ENCODE results near the gene LRRC4C. TPM values are rescaled to one million over a fixed set of nuclear protein-coding genes. Genes with fewer than 3 reads are reported as not detected.

LRRC4C gene
- total RNA-seq, 2 experiments from 2014 or later = not detected

DNA sequence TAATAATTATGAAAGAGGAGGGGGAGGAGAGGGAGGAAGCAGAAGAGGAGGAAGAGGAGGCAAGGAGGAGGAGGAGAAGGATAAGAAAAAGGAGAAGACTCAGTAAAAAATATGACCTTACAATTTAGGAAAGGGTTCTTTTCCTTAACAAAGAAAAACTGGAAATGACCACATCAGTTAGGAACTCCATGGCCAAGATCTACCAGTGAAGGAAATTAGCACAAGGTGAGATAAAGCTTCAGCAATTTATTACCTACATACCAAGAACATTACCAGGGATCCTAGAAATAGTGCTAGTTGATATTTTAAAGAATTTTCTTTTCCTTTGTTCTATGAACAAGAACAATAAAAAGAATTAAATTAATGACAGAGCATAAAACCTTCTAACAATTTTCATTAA, 172.7 kb downstream of the LRRC4C start:
- DNase-seq (no peak), ATAC-seq (ENCODE audit: poor library complexity) (no peak)
- H3K9me3 Mint-ChIP-seq = peaks cover 4% of the 10 kb centered on the region
- H3K27ac Mint-ChIP-seq = no peak overlapping the region
- no peaks in the 10 kb centered on the region for H3K36me3 Mint-ChIP-seq (ENCODE audit: low read depth)
- Histone ChIP-seq H3K4me3 (ENCODE audit: low read length) (no peak overlapping the region), H3K4me1 (ENCODE audit: insufficient read depth, low read length) (no peaks in the 10 kb centered on the region), H3K36me3 (ENCODE audit: insufficient read depth, low read length) (no peaks in the 10 kb centered on the region), H3K27me3 (ENCODE audit: control insufficient read depth in 1 of 2, insufficient read depth in 2 of 2, low read length in 2 of 2) (no peaks in the 10 kb centered on the region), H3K27ac (ENCODE audit: low read depth in 1 of 2, low read length in 2 of 2) (no peak overlapping the region), H3K9me3 (ENCODE audit: control insufficient read depth in 1 of 2, insufficient read depth in 1 of 2, low read length in 2 of 2) (no peaks in the 10 kb centered on the region)
- no peaks in the 10 kb centered on the region for H3K4me1 Mint-ChIP-seq (ENCODE audit: low read depth)
- intact Hi-C loops (cut with DNase I, micrococcal nuclease) = no loop called here
- no peak overlapping the region for H3K4me3 Mint-ChIP-seq
- ChIA-PET CTCF (no interaction called here), POLR2A (no interaction called here)
- no peaks in the 10 kb centered on the region for H3K27me3 Mint-ChIP-seq
- TF ChIP-seq, protein P1, sequence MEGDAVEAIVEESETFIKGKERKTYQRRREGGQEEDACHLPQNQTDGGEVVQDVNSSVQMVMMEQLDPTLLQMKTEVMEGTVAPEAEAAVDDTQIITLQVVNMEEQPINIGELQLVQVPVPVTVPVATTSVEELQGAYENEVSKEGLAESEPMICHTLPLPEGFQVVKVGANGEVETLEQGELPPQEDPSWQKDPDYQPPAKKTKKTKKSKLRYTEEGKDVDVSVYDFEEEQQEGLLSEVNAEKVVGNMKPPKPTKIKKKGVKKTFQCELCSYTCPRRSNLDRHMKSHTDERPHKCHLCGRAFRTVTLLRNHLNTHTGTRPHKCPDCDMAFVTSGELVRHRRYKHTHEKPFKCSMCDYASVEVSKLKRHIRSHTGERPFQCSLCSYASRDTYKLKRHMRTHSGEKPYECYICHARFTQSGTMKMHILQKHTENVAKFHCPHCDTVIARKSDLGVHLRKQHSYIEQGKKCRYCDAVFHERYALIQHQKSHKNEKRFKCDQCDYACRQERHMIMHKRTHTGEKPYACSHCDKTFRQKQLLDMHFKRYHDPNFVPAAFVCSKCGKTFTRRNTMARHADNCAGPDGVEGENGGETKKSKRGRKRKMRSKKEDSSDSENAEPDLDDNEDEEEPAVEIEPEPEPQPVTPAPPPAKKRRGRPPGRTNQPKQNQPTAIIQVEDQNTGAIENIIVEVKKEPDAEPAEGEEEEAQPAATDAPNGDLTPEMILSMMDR (IDR thresholded peaks at IDR 0.05) = no peak

DNA sequence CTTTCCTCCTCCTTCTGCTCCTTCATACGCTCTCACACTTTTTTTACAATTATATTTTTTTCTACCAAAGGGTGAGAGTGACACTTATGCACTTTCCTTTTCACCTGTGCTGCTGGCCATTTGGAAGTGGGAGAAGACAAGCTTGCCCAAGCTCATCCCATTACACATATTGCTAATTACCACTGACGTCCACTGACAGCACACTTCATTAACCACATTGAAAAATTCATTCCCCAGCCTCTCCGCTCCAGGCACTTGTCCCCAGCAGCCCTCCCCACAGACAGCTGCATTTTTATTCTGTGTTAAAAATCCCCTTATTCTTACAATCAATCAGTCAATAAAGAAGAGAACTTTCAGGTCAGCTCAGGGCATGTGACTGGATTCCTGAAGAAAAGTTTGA, 175.1 kb downstream of the LRRC4C start:
- ChIA-PET POLR2A (no interaction called here), CTCF (no interaction called here)
- Mint-ChIP-seq H3K36me3 (ENCODE audit: low read depth) (no peaks in the 10 kb centered on the region), H3K4me1 (ENCODE audit: low read depth) (no peaks in the 10 kb centered on the region), H3K9me3 (peaks cover 6% of the 10 kb centered on the region), H3K4me3 (no peak overlapping the region), H3K27ac (no peak overlapping the region), H3K27me3 (no peaks in the 10 kb centered on the region)
- DNase-seq (no peak), ATAC-seq (ENCODE audit: poor library complexity) (no peak)
- no peak overlapping the region for H3K27ac ChIP-seq (ENCODE audit: low read depth in 1 of 2, low read length in 2 of 2)
- no peaks in the 10 kb centered on the region for H3K4me1 ChIP-seq (ENCODE audit: insufficient read depth, low read length)
- H3K9me3 ChIP-seq (ENCODE audit: control insufficient read depth in 1 of 2, insufficient read depth in 1 of 2, low read length in 2 of 2) = no peaks in the 10 kb centered on the region
- TF ChIP-seq, protein P1 (IDR thresholded peaks at IDR 0.05) = no peak
- no peaks in the 10 kb centered on the region for H3K27me3 ChIP-seq (ENCODE audit: control insufficient read depth in 1 of 2, insufficient read depth in 2 of 2, low read length in 2 of 2)
- no peak overlapping the region for H3K4me3 ChIP-seq (ENCODE audit: low read length)
- no peaks in the 10 kb centered on the region for H3K36me3 ChIP-seq (ENCODE audit: insufficient read depth, low read length)
- intact Hi-C loops (cut with DNase I, micrococcal nuclease) = no loop called here

DNA sequence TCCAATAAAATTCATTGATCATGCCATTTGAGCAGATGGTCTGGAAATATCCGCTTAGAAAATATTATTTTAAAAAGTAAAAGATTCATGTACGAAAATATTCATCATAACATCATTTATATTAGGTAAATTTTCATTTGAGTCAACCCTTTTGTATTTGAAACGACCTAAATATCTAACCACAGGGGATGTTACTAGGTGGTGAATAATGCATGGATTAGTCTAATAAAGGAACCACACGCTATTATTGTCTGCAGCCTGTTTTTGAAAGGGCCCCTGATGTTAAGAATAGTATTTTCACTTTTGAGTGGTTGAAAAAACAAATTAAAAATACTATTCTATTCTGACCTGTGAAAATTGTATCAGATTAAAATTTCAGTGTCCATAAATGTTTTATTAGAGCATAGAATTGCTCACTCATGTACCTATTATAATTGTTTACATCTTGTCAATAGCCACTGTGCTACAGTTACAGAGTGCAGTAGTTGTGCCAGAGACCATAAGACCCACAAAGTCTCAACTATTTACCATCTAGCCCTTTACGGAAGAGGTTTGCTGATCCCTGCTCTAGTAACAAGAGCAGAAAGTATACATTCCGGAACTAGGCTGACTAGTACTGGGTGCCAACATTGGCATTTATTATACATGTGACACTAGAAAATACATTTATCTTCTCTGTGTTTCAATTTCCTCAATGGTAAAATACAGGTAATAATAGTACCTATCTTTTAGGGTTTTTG, 176.1 kb downstream of the LRRC4C start:
- no peak for DNase-seq
- no peaks in the 10 kb centered on the region for H3K27me3 Mint-ChIP-seq
- ChIA-PET CTCF (no interaction called here), POLR2A (no interaction called here)
- H3K27ac ChIP-seq (ENCODE audit: low read depth in 1 of 2, low read length in 2 of 2) = no peak overlapping the region
- H3K36me3 ChIP-seq (ENCODE audit: insufficient read depth, low read length) = no peaks in the 10 kb centered on the region
- H3K9me3 Mint-ChIP-seq = peaks cover 6% of the 10 kb centered on the region
- no peaks in the 10 kb centered on the region for H3K4me1 ChIP-seq (ENCODE audit: insufficient read depth, low read length)
- TF ChIP-seq, protein P1 (IDR thresholded peaks at IDR 0.05) = no peak
- no peak overlapping the region for H3K27ac Mint-ChIP-seq
- no peak overlapping the region for H3K4me3 ChIP-seq (ENCODE audit: low read length)
- H3K27me3 ChIP-seq (ENCODE audit: control insufficient read depth in 1 of 2, insufficient read depth in 2 of 2, low read length in 2 of 2) = no peaks in the 10 kb centered on the region
- no peaks in the 10 kb centered on the region for H3K9me3 ChIP-seq (ENCODE audit: control insufficient read depth in 1 of 2, insufficient read depth in 1 of 2, low read length in 2 of 2)
- H3K4me1 Mint-ChIP-seq (ENCODE audit: low read depth) = no peaks in the 10 kb centered on the region
- ATAC-seq (ENCODE audit: poor library complexity) = no peak
- H3K4me3 Mint-ChIP-seq = no peak overlapping the region
- intact Hi-C loops (cut with DNase I, micrococcal nuclease) = no loop called here
- no peaks in the 10 kb centered on the region for H3K36me3 Mint-ChIP-seq (ENCODE audit: low read depth)

Data from CD4-positive, alpha-beta T cell (primary cell).